GM23248 (cell line): Measurements from ENCODE around the gene TAGLN2. TPM values are rescaled to one million over a fixed set of nuclear protein-coding genes. Genes with fewer than 3 reads are reported as not detected.

ENCODE experiments used
- DNase-seq: peaks from one replicate; pipeline ENCODE4 v3.0.0-alpha.2; 2015
- H2AFZ ChIP-seq: fragments of 200-600 bp; sonication (generic); 2 replicates; pipeline ENCODE4 v1.6.1; 2016; ENCODE audit warnings: antibody characterized with exemption
- H3F3A ChIP-seq: fragments of 200-600 bp; sonication (generic); 2 replicates; pipeline ENCODE4 v1.6.1; 2016; ENCODE audit warnings: mild to moderate bottlenecking, antibody characterized with exemption, mixed run types; ENCODE audit not compliant: insufficient read depth
- H3K27ac ChIP-seq: fragments of 200-600 bp; sonication (generic); 2 replicates; pipeline ENCODE4 v1.5.1; 2016; ENCODE audit warnings: mild to moderate bottlenecking
- H3K27me3 ChIP-seq: fragments of 200-600 bp; sonication (generic); replicated peaks from 2 replicates; pipeline ENCODE4 v1.6.1; 2016; ENCODE audit warnings: mild to moderate bottlenecking; ENCODE audit not compliant: insufficient read depth
- H3K36me3 ChIP-seq: fragments of 200-600 bp; sonication (generic); 2 replicates; pipeline ENCODE4 v1.6.1; 2016; ENCODE audit warnings: low read depth, mild to moderate bottlenecking
- H3K4me1 ChIP-seq: fragments of 200-600 bp; sonication (generic); 2 replicates; pipeline ENCODE4 v1.6.1; 2016; ENCODE audit warnings: mild to moderate bottlenecking; ENCODE audit not compliant: insufficient read depth
- H3K4me2 ChIP-seq: fragments of 200-600 bp; sonication (generic); one replicate; pipeline ENCODE4 v1.6.1; 2016; ENCODE audit warnings: mild to moderate bottlenecking; ENCODE audit not compliant: unreplicated experiment
- H3K4me3 ChIP-seq: fragments of 200-600 bp; sonication (generic); 2 replicates; pipeline ENCODE4 v1.5.1; 2016; ENCODE audit warnings: mild to moderate bottlenecking
- H3K79me2 ChIP-seq: fragments of 200-600 bp; sonication (generic); 2 replicates; pipeline ENCODE4 v1.6.1; 2016; ENCODE audit warnings: mild to moderate bottlenecking; ENCODE audit not compliant: insufficient read depth
- H3K9ac ChIP-seq: fragments of 200-600 bp; sonication (generic); 2 replicates; pipeline ENCODE4 v1.6.1; 2016; ENCODE audit warnings: mild to moderate bottlenecking
- H3K9me2 ChIP-seq: fragments of 200-600 bp; sonication (generic); 2 replicates; pipeline ENCODE4 v1.6.1; 2016; ENCODE audit warnings: mixed run types, mild to moderate bottlenecking, moderate library complexity; ENCODE audit not compliant: insufficient read depth
- H3K9me3 ChIP-seq: fragments of 200-600 bp; sonication (generic); one replicate; pipeline ENCODE4 v1.6.1; 2017; ENCODE audit warnings: low read depth
- H4K20me1 ChIP-seq: fragments of 200-600 bp; sonication (generic); 2 replicates; pipeline ENCODE4 v1.6.0; 2016; ENCODE audit not compliant: insufficient read depth
- EZH2 ChIP-seq: fragments of 200-600 bp; sonication (generic); IDR thresholded peaks from 2 replicates; pipeline ENCODE4 v1.6.1; 2018; ENCODE audit warnings: antibody characterized with exemption, mild to moderate bottlenecking; ENCODE audit not compliant: insufficient read depth, poor library complexity, severe bottlenecking
- EZH2phosphoT487 ChIP-seq: fragments of 200-600 bp; sonication (generic); IDR thresholded peaks from 2 replicates; pipeline ENCODE4 v1.6.1; 2018; ENCODE audit warnings: antibody characterized with exemption, moderate library complexity, mild to moderate bottlenecking, low read depth; ENCODE audit not compliant: insufficient read depth
- WGBS, 2 experiments: methylation state at CpG; one replicate each; pipeline ENCODE4 v1.1.6; 2015 to 2017; ENCODE audit warnings: low lambda C conversion rate in 2 of 2, low coverage in 1 of 2; ENCODE audit errors: missing lambda C conversion rate in 2 of 2; 5-methylcytosine and 5-hydroxymethylcytosine counted together
- in situ Hi-C: fragments of 300-500 bp; cut with MboI; formaldehyde crosslinking; loops from 2 replicates; pipeline ENCODE4 v1.15.0; 2020
- polyA plus RNA-seq: library from polyadenylated mRNA; unstranded; fragments of >200 nt; fragmentation: Nextera tagmentation; extraction: Ambion mirVana; gene quantifications from 2 replicates; pipeline ENCODE4 v1.2.1, GENCODE V29; 2016
- total RNA-seq: library from RNA; depleted of rRNA; stranded (reverse); fragments of >200 nt; shearing (Covaris generic); gene quantifications from 2 replicates; pipeline ENCODE4 v1.2.3, GENCODE V29; 2014

TAGLN2 gene
- total and polyA plus RNA-seq, 2 experiments from 2014 or later = 400 to 692 TPM

DNA sequence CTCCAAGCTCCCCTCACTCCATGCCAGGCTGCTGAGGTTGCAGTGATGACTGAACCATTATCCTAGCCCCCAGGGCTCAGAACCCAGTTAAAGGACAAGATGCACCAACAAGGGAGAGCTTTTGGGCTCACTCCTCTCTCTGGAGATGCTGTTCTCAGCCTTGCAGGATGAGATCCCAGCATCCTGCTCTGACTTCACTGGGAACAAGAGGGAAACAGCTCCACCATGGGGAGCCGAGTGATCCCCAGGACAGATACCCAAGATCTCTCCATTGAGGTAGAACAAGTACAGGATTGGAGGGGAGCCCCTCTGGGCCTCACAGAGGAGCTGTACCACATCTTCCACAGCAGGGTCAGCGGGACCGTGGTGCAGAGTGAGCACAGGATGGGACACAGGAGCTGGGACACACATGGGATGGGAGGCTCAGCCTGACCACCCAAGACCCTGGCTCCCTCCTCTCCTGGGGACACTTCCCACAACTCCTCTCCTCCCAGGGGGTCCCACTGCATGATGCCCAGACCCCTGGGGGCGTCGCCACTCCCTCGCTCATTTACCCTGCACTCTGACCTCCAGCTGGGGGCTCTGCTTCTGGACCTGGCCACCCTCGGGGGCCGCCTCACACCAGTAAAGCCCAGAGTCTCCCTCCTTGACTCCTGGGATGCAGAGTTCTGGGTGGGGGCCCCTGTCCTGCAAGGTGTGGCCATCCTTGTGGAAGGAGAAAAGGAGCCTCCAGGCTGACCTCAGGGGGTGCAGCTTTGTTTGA lies 47.3 kb upstream of the TAGLN2 start:
- Histone ChIP-seq H3K4me1 (peaks cover 6% of the 10 kb centered on the region; the same call in 1 of the 2 replicates), H3K9me2 (no peaks in the 10 kb centered on the region), H3K79me2 (peaks cover 38% of the 10 kb centered on the region), H3K4me3 (no peak overlapping the region), H3K9ac (no peak overlapping the region), H3K27ac (no peak overlapping the region), H3K4me2 (no peak overlapping the region), H3K9me3 (no peaks in the 10 kb centered on the region), H3K36me3 (peaks cover 9% of the 10 kb centered on the region; the same call in 1 of the 2 replicates), H2AFZ (no peak overlapping the region), H3K27me3 (no peaks in the 10 kb centered on the region), H4K20me1 (peaks cover 5% of the 10 kb centered on the region; the same call in 1 of the 2 replicates), H3F3A (no peaks in the 10 kb centered on the region)
- TF ChIP-seq EZH2 (no peak), EZH2phosphoT487 (no peak)
- in situ Hi-C loops = no loop called here
- WGBS, 2 experiments = 79 to 86% methylated on average over 8 of the region's 8 CpGs
- DNase-seq = no peak

GRCh38 chr1:159970932-159971342 lies 45.6 kb upstream of the TAGLN2 start:
- H3K4me1 ChIP-seq = peaks cover 6% of the 10 kb centered on the region; the same call in 1 of the 2 replicates
- no peak overlapping the region for H3K4me2 ChIP-seq
- no peak overlapping the region for H3K27ac ChIP-seq
- no peaks in the 10 kb centered on the region for H3F3A ChIP-seq
- peaks cover 5% of the 10 kb centered on the region; the same call in 1 of the 2 replicates for H4K20me1 ChIP-seq
- H3K27me3 ChIP-seq = no peaks in the 10 kb centered on the region
- in situ Hi-C loops = no loop called here
- no peak for DNase-seq
- H3K9me2 ChIP-seq = no peaks in the 10 kb centered on the region
- no peak for TF ChIP-seq EZH2
- TF ChIP-seq EZH2phosphoT487 = no peak
- no peak overlapping the region for H3K4me3 ChIP-seq
- 77 to 78% methylated on average over 9 of the region's 9 CpGs for WGBS, 2 experiments
- no peaks in the 10 kb centered on the region for H3K9me3 ChIP-seq
- H2AFZ ChIP-seq = no peak overlapping the region
- 0 out of 2 replicates have a peak, but pooled peaks cover 9% of the 10 kb centered on the region for H3K36me3 ChIP-seq
- H3K9ac ChIP-seq = no peak overlapping the region
- H3K79me2 ChIP-seq = peaks cover 55% of the 10 kb centered on the region

DNA sequence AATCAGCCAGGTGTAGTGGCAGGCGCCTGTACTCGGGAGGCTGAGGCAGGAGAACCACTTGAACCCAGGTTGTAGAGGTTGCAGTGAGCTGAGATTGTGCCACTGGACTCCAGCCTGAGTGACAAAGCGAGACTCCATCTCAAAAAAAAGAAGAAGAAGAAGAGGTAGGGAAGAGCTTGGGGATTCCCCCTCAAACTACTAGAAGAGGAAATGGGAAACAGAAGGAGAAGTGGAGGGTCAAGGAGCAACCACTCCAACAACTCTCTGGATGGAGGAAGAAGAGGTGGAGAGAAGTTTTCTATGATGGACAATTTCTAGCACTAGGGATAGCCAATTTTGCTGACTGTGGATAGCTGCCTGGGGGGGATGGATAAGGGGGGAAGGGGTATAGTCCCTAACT lies 43.6 kb upstream of the TAGLN2 start:
- DNase-seq = no peak
- 61 to 67% methylated on average over 3 of the region's 3 CpGs for WGBS, 2 experiments
- Histone ChIP-seq H3K4me3 (no peak overlapping the region), H3K79me2 (peaks cover 74% of the 10 kb centered on the region), H4K20me1 (peaks cover 5% of the 10 kb centered on the region; the same call in 1 of the 2 replicates), H3K4me1 (peaks cover 16% of the 10 kb centered on the region; the same call in 1 of the 2 replicates), H3K36me3 (0 out of 2 replicates have a peak, but pooled peaks cover 9% of the 10 kb centered on the region), H3K9ac (no peak overlapping the region), H3K27me3 (no peaks in the 10 kb centered on the region), H3F3A (no peaks in the 10 kb centered on the region), H3K4me2 (no peak overlapping the region), H3K27ac (no peak overlapping the region), H3K9me2 (no peaks in the 10 kb centered on the region), H3K9me3 (no peaks in the 10 kb centered on the region), H2AFZ (no peak overlapping the region)
- in situ Hi-C loops = no loop called here
- TF ChIP-seq EZH2phosphoT487 (no peak), EZH2 (no peak)

DNA sequence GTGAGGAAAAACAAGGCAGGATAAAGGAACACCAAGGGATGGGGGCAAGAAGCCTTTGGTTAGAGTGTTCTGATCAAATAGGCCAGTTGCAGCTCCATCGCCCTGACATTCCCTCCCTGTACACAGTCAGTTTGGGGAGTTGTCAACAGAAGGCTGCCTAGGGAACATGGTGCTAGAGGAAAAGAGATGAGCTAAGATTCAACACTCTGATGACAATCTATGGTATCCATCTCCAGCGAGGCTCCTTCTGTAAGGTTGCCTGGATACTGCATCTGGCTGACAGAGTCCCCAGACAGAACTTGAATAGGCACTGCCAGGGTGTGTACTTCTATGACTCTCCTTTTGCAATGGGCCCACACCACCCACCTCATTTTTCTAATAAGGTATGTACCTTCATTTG lies 40.0 kb upstream of the TAGLN2 start:
- in situ Hi-C loops = no loop called here
- Histone ChIP-seq H3K9me2 (no peaks in the 10 kb centered on the region), H3K4me2 (no peak overlapping the region), H3K9ac (no peak overlapping the region), H4K20me1 (peaks cover 5% of the 10 kb centered on the region; the same call in 1 of the 2 replicates), H3F3A (peaks cover 9% of the 10 kb centered on the region), H3K36me3 (0 out of 2 replicates have a peak, but pooled peaks cover 6% of the 10 kb centered on the region), H3K79me2 (peaks cover 88% of the 10 kb centered on the region), H3K27me3 (no peaks in the 10 kb centered on the region), H2AFZ (no peak overlapping the region), H3K9me3 (no peaks in the 10 kb centered on the region), H3K4me3 (no peak overlapping the region), H3K27ac (no peak overlapping the region), H3K4me1 (peaks cover 37% of the 10 kb centered on the region)
- WGBS, 2 experiments = 77% methylated on average over 2 of the region's 2 CpGs
- TF ChIP-seq EZH2 (no peak), EZH2phosphoT487 (no peak)
- no peak for DNase-seq
